Measurements from ENCODE around the gene SHPK.

DNA sequence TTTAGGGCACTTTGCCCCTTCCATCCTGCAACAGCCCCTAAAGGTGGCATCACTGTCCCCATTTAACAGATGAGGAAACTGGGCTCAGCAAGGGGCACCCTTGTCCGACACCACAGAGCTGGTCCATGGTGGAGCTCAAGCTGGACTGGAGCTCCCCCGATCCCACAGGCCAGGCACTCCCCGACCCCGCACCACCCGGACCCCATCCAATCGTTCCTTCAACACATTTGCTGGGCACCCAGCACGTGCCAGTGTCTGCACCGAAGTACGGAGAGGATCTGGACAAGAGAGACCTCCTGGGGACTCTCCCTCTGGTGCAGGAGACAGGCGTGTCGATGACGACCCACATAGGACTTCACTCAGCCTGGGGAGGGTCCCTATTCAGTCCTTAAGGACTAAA lies 46.0 kb upstream of the SHPK start:
- TF ChIP-seq, protein P1, sequence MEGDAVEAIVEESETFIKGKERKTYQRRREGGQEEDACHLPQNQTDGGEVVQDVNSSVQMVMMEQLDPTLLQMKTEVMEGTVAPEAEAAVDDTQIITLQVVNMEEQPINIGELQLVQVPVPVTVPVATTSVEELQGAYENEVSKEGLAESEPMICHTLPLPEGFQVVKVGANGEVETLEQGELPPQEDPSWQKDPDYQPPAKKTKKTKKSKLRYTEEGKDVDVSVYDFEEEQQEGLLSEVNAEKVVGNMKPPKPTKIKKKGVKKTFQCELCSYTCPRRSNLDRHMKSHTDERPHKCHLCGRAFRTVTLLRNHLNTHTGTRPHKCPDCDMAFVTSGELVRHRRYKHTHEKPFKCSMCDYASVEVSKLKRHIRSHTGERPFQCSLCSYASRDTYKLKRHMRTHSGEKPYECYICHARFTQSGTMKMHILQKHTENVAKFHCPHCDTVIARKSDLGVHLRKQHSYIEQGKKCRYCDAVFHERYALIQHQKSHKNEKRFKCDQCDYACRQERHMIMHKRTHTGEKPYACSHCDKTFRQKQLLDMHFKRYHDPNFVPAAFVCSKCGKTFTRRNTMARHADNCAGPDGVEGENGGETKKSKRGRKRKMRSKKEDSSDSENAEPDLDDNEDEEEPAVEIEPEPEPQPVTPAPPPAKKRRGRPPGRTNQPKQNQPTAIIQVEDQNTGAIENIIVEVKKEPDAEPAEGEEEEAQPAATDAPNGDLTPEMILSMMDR (IDR thresholded peaks at IDR 0.05), result no peak
- no peak for TF ChIP-seq POLR2A (IDR thresholded peaks at IDR 0.05)
